GM18517 (cell line): ENCODE data around the gene PPY.
"Not testable (repeated sequence)": the region's sequence is repeated elsewhere in the genome, so short reads cannot be mapped to it uniquely, and the experiment has no call there.

Experiments used
- ATAC-seq: cut with Tn5 transposase; IDR thresholded peaks from one replicate; pipeline ENCODE4 v1.9.1; 2021; ENCODE audit warnings: mild to moderate bottlenecking, moderate library complexity; ENCODE audit not compliant: unreplicated experiment

PPY gene

DNA sequence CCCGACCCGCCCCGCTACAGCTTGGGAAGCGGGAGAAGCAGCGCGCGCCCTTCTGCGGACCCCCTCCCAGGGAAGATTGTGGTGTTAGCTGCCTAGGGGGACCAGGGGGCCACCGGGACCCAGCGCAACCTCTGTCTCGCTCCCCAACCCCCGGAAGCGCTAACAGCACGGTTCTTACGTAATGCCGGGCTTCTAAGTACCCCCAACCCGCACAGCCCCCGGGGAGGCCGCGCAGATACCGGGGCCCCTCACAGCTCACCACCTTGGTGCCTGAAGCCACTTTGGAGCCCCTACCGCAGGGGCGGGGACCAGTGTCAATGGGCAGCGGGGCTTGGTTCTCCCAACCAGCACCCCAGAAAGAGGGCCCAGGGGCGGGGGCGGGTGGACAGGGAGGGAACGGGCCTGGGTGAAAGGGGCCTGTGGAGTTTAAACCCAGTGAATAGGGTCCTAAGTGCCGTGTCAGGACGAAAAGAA is 35.3 kb downstream of the PPY start:
- no peak for ATAC-seq

DNA sequence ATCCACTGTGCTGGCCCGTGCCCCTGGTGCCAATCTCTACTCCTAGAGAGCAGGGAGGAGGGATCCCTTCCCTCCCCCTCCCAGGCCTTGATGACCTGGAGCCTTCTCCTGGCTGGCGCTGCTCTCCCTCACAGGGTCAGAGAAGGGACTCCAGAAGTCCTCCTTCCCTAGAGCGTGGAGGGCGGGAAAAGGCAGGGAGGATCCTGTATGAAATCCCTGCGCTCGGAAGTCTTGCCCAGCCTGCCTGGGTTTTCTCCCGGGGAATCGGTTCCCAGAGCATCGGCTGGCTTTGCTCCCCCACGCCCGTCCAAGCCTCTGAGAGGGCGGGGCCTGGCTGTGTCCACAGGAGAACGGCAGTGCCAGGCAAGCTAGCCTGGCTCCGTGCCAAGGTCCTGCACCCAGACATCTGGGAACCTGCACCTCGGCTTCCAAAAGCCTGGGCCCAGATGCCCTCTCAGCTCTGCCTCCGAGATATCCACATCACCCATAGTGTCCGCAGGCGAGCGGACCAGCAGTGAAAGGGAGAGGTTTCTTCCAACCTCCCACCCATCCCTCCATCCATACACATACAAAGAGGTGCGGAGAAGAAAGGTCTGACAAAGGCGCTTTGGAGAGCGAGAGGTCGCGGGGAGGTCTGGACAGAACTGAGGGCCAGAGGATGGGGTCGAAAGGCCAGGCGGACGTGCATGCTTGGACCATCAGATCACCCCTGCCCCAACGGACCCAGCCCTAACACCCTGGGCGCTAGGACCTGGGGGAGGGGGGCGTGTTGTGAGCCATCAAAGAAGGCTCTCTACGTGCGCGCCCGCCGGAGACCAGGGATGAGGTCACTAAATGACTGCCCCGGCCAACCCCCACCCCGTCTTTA is 36.1 kb downstream of the PPY start:
- ATAC-seq: no peak

GRCh38 chr17:43905400-43905984 is 36.8 kb downstream of the PPY start:
- ATAC-seq: no peak

DNA sequence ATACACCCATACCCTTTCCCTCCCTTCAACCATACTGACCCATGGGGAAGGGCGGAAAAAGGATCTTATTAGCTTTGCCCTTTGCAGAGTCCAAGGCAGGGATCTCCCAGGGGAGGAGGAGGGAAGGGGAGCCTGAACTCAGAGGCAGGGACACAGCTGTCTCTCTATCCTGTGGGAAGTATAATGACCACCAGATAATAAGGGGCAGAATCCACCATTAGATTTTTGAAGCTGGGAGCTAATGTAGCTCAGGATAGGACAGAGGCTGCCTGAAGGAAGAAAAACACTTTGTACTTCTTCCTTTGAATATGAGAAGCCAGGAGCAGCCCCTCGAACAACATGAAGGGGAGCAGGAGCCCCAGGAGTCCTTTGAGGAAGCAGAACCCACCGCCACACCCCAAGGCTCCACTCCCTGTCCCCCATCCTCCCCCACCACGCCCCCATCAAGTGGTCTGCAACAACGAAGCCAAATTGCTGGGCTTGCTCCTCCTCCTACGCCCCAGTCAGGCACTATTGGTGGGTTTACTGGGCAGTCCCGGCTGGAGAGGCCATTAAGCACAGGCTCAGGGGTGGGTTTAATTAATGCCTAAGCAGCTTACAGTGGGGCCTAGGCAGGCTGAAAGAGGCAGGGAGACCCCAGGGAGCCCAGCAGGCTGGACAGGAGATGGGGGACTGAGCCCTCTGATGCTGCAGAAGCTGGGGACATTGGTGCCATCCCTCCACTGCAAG is 40.3 kb downstream of the PPY start:
- ATAC-seq: no peak

- no peak for ATAC-seq
These were observed 41.2 kb downstream of the PPY start for GRCh38 chr17:43900858-43901754.

DNA sequence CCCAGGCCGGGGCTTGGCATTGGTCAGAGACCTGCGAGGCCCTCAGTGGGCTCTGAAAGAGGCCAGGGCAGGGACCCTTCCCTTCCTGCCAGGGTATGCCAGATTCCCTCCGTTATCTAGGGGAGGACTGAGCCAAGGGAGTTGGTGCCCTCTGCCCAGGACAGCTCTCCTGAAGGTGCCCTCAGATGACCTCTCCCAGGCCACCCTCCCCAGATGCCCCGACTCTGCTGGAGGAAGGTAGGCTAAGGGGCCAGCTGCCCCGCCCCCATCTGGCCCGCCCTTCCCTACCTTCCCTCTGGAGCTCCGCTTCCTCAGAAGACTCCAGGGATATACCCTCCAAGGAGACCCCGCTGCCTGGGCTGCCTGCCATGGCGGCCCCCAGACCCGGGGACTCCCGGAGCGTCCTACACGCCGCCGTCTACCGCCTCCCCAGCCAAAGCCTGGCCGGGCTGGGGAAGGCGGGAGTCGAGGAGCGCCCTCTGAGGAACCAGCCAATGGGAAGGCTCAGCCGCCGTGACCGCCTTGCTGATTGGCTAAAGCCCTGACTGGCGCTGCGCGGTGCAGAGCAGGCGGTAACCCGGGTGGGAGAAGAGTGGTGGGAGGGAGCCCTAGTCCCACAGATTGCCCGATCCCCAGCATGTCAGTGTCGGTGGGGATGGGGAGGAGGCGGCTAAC is 42.0 kb downstream of the PPY start:
- ATAC-seq: no peak

DNA sequence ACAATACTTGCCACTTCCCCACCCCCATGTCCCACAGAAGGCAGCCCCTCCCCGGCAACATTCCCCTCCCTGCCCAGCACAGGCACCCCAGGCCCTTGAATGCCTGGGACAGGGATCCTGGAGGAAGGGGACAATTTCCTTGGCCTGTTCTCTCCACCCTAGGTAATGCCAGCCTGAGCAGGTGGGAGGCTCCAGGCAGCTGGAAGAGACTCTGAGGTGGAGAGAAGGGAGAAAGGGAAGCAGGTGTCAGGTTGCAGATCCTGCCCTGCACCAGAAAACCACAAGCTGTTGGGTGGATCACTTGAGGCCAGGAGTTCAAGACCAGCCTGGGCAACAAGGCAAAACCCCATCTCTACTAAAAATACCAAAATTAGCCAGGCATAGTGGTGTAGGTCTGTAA is 43.8 kb downstream of the PPY start:
- ATAC-seq: no peak

GRCh38 chr17:43897831-43898230 is 44.4 kb downstream of the PPY start:
- ATAC-seq: no peak

- not testable (repeated sequence) for ATAC-seq
These were observed 47.8 kb downstream of the PPY start for GRCh38 chr17:43894494-43894893.

DNA sequence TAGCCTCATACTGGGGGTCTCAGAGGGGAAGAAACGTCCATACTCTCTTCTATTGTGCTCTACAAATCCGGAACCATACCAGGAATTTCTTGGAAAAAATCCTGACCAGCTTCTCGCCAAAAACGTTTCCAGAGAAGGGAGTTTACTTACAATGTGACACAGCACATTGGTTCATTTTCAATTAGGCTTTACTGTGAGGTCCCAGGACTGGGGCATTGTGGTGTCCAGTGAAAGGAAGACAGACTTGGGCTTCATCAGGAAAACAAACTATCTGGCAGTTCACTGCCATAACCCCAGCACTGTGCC is 49.7 kb downstream of the PPY start:
- ATAC-seq: no peak

- no peak for ATAC-seq
These were observed 50.2 kb downstream of the PPY start for GRCh38 chr17:43891851-43892646.
